MM.1S (cell line): ENCODE data around the gene HYI.

Experiments
- EZH2 ChIP-seq: fragments of 300-600 bp; sonication (generic); optimal IDR thresholded peaks from 2 replicates; pipeline ENCODE3; 2017; ENCODE audit warnings: low read depth, mild to moderate bottlenecking, antibody characterized with exemption, low read length, mixed read lengths
- EZH2phosphoT487 ChIP-seq: fragments of 300-600 bp; sonication (generic); IDR thresholded peaks from 2 replicates; pipeline ENCODE4 v1.6.1; 2018; ENCODE audit warnings: antibody characterized with exemption, low read length
- TF ChIP-seq, protein P1 (sequence below): fragments of 300-600 bp; sonication (generic); IDR thresholded peaks from 2 replicates; pipeline ENCODE4 v1.5.1; 2016; ENCODE audit warnings: antibody characterized with exemption, low read length, mixed read lengths

DNA sequence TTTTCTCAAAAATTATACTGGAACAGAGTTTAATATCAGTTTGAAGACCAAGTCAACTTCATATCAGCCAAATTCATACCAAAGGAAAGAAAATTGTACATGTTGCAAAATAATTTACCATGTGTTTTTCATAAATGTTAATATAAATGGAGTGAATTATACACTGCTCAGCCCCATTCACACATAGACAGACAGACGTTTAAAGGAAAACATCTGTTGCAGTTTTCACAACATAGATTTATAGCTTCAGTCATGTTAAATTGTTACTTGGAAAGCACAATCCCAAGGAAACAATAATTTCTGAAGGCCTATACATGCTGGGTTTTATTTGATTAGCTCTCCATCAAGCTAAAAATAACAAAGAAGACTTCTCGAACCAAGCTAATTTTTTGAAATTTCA lies 27.8 kb upstream of the HYI start:
- TF ChIP-seq, protein P1, sequence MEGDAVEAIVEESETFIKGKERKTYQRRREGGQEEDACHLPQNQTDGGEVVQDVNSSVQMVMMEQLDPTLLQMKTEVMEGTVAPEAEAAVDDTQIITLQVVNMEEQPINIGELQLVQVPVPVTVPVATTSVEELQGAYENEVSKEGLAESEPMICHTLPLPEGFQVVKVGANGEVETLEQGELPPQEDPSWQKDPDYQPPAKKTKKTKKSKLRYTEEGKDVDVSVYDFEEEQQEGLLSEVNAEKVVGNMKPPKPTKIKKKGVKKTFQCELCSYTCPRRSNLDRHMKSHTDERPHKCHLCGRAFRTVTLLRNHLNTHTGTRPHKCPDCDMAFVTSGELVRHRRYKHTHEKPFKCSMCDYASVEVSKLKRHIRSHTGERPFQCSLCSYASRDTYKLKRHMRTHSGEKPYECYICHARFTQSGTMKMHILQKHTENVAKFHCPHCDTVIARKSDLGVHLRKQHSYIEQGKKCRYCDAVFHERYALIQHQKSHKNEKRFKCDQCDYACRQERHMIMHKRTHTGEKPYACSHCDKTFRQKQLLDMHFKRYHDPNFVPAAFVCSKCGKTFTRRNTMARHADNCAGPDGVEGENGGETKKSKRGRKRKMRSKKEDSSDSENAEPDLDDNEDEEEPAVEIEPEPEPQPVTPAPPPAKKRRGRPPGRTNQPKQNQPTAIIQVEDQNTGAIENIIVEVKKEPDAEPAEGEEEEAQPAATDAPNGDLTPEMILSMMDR, result no peak
- no peak for TF ChIP-seq EZH2
- TF ChIP-seq EZH2phosphoT487, result no peak
